ENCODE measurements around the gene RGS7. TPM values are rescaled to one million over a fixed set of nuclear protein-coding genes. Genes with fewer than 3 reads are reported as not detected.
"Not testable (repeated sequence)": the region's sequence is repeated elsewhere in the genome, so short reads cannot be mapped to it uniquely, and the experiment has no call there.

RGS7 gene
- total RNA-seq, 1 donor from 2014 or later = not detected

DNA sequence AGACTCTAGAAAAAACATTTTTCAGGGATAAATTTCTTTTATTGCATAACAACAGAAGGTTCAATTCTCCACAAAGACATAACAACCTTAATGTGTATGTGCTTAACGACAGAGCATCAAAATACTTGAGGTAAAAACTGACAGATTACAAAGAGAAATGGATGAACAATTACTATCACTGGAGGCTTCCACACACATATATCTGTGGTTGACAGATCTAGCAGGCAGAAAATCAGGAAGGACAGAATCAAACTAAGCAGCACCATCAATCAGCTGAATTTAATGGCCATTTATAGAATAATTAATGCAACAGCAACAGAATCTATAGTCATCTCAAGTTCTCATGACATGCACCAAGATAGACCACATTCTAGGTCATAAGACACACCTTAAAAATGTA lies 439.0 kb downstream of the RGS7 start:
- no peak for DNase-seq (ENCODE audit: low read depth)

DNA sequence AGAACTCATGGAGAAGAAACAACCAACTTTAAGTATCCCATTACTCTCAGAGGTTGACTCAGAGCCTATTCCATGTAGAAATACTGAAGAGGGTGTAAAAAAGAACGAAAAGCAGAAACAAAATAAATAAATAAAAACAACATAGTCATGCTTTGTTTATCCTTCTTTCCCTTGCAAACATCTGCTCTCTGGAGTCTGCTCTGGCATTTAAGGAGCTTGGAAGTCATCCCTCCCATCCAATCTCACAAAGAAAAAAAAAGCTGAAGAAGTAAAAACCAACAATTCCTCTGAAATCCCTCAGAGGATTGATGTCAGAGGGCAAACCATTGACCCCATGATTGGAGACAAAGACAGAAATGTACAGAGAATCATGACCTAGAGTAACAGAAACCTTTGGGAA lies 442.5 kb downstream of the RGS7 start:
- DNase-seq (ENCODE audit: low read depth) = no peak

DNA sequence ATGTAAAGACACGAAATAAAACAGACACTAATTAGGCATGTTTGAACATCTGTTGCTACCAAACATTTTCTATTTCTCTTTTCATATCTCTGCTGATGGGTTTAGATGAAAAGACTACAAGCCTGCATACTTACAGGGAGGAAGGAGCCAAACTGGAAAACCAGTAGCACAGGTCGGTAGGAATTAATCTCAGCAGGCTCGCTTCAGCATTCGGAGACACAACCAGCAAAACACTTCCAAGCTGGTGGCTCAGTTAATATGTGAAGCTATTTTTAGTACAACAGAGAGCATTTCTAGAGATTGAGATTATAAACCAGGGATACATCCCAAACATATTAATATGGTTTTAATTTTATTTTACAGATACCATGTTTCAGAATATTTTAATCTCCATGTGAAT lies 444.2 kb downstream of the RGS7 start:
- no peak for DNase-seq (ENCODE audit: low read depth)

DNA sequence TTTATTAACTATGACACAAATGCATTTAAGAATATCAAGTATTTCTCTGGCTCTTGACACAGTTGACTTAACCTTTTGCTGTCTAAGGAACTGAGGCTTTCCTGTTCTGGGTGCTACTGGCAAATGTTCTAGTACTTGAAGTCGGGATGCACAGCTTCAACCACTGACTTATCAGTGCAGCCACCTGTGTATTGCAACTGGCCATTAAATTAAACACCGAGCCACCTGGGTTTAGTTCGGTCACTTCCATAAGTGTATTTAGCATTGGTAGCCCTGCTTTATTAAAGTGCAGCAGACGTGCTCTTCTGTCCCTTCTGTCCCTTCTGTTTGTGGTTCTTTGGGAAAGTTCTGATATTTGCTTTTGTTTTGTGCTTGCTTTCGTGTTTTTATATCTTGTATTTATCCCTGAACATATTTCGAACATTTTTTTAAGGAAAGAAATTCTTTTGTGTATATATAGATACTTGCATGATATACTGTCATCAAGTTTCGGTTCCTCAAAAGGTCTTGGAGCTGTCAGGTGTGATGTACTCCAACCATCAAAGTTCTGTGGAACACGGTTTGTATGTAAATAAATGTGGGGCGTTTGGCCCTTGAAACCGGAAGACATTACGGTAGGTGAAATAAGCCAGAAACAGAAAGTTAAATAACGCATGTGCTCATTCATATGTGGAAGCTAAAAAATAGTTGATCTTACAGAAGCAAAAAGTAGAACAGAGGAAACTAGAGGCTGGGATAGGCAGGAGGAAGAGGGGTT lies 447.1 kb downstream of the RGS7 start:
- no peak for DNase-seq (ENCODE audit: low read depth)

DNA sequence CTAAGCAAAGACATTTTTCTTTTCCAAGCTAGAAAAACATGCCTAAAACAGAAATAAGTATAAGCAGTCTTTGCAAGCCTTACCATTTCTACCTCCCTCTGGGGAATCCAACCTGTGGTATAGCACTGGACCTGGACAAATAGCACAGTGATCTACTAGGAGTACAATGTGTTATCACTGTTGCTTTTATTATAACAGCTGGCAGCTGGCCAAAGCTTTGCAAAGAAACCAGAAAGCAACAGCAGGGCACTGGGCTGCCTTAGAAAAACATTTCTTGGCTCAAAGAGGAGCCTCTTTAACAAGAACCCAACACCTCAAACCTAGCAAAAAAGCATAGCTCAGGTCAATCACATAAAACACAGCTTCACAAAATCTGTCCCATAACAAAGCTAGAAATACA lies 450.5 kb downstream of the RGS7 start:
- no peak for DNase-seq (ENCODE audit: low read depth)

DNA sequence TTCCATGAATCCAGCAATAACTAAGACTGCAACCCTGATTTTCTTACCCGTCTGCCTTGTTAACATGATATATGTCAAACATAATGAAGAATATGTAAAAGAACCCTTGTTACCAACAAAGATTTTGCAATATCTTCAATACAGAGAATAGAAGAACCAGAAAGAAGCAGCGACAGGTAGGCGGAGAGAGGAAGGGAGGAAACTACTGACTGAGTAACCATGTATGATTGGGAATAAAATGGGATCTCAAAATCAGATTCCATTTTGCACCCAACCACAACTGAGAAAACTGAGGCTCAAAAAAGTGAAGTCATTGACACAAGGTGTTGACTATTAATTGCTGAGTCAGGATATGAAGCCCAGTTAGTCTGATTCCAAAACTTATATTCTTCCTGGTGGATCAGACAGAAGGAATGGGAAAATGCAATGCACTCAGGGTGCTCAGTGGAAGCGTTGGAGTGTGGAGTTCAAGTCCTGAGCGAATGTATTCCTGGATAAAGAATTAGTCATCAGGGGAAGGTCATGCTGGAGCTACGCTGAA lies 451.7 kb downstream of the RGS7 start:
- no peak for DNase-seq (ENCODE audit: low read depth)

DNA sequence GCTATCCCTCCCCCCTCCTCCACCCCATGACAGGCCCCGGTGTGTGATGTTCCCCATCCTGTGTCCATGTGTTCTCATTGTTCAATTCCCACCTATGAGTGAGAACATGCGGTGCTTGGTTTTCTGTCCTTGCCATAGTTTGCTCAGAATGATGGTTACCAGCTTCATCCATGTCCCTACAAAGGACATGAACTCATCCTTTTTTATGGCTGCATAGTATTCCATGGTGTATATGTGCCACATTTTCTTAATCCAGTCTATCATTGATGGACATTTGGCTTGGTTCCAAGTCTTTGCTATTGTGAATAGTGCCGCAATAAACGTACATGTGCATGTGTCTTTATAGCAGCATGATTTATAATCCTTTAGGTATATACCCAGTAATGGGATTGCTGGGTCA lies 461.6 kb downstream of the RGS7 start:
- DNase-seq (ENCODE audit: low read depth) = not testable (repeated sequence)

DNA sequence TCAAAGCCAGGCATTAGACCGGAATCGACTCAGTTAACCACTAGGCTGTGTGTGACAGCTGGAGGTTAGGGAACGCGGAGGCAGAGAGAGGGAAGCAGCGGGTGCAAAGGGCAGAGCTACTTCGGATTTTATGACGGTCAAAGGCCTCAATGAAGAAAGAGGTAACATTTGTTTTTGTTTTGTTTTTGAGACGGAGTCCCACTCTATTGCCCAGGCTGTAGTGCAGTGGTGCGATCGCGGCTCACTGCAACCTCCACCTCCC lies 468.3 kb downstream of the RGS7 start:
- DNase-seq (ENCODE audit: low read depth) = no peak

DNA sequence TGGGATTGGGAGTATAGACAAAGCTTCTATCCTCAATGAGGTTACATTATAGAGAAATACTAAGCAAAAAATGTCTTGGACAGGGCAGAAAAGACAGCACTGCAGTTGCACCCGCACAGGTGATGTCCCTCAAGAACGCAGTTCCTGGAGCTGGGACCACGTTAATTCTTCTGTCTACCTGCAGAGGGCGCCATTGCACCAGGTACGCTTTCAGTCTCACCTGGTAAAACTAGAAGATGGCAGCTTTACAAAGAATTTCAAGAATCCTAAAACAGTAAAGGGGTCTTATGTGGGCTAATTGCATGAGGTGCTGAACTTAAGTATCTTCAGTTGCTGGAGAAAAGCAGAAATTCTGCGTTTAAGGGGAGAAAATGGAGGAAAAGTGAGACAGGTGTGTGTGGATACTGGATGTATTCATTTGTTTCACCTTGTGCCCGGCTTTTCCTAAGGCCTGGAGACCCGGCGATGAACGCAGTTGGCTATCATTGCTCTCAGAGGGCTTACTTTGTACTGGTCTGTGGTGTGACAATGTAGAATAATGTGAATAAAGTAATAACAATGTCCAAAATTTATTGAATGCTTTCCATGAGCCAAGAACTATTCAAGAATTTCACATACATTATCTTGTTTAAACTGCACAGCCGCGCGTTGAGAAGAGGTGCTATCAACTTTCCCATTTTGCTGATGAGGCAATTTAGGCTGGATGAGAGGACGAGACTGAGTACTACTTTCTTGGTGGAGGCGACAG lies 468.8 kb downstream of the RGS7 start:
- peak; percentile 22 for DNase-seq (ENCODE audit: low read depth)

DNA sequence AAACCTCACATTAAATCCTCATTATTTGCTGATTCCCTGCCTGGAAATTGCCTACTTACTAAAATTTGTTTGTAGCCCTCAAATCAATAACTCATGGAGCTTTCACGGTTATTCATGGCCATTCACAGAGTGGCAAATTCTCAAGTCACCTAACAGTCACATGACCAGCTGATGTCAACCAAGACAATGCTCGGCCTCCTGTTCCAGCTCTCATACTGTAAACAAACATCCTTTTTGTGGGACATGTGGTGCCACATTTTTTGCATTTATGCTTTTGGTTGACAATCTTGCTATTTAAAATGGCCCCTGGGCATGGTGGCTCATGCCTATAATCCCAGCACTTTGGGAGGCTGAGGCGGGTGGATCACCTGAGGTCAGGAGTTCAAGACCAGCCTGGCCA lies 473.5 kb downstream of the RGS7 start:
- DNase-seq (ENCODE audit: low read depth) = no peak

DNA sequence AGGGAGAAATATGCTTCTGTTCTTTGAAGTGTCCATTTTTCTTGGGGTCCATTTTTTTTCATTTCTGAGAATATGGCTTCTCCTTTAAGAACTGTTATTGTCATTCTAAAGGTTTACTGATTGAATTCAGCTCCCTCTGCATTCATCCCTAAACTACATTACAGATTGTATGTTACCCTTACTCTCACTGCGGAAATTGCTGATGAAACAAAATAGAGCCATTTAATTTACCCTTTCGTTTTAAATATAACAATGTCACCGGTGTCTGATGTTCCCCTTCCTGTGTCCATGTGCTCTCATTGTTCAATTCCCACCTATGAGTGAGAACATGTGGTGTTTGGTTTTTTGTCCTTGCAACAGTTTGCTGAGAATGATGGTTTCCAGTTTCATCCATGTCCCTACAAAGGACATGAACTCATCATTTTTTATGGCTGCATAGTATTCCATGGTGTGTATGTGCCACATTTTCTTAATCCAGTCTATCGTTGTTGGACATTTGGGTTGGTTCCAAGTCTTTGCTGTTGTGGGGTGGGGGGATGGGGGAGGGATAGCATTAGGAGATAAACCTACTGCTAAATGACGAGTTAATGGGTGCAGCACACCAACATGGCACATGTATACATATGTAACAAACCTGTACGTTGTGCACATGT lies 474.2 kb downstream of the RGS7 start:
- DNase-seq (ENCODE audit: low read depth) = not testable (repeated sequence)

DNA sequence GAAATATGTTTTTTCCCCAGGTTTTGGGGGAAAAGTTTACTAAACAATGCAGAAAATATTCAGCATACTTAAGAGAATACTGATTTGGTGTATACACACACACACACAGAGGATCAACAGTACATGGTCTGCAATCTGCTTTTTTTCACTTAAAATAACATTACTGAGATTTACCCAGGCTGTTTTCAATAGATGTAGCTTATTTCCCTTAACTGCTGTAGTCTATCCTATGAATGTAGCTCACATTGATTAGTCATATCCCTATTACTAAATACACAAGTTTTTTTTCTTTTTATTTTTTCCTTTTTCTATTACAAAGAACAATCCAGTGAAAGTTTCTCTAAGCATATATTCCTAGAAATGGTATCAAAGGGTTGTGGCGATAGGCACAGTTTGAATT lies 478.4 kb downstream of the RGS7 start:
- peak; percentile 15 for DNase-seq (ENCODE audit: low read depth)

DNA sequence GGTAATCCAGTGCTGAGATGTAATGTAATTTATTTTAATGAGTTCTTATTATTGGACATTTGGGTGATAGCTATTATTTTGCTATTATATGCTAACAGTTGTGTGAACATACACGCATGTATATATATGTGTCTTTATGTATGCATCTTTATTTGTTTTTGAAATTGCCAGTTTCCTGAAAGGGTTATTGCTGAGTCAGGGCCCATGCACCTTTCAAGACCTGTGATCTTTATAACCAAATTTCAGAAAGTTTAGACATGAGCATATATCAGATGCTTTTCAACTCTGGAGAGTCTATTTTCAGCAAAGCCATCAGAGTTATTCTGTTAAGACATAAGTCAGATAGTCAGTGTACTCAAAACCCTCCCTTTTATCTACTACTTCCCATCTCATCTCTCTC lies 479.4 kb downstream of the RGS7 start:
- DNase-seq (ENCODE audit: low read depth) = no peak

DNA sequence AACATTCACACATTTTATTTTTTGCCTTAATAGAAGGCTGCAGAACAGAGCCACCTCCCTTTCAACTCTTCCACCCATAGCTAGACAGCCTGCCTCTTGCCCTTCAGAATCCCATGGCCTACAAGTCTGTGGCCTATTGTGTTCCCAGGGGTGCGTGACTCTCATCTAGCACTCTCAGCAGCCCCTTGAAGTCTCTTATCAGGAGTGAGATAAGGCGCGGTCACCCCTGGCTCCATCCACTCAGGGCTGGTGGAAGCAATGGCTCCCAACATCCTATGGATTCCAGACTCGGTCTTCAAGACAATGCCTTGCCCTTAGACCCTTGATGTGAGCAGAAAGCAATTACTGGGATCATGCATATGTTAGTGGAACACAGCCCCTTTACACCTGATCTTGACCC lies 480.9 kb downstream of the RGS7 start:
- DNase-seq (ENCODE audit: low read depth) = no peak

DNA sequence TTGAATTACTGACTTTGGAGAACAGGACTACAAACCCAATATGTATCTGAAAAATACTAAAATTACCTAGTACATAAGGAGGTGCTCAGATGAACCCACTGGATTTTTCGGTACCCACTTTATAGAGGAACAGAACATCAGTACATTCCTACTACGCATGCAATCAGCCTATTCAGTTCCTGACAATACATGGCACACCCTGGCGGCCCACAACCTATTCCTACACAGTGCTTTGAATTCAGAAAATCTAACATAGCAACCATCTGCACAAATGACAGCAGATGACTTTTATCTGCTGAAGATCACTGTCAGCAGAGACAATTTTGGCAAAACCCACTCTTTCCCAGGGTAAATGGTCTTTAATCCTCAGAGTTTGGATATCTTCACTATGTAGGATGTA lies 487.9 kb downstream of the RGS7 start:
- DNase-seq (ENCODE audit: low read depth) = no peak

DNA sequence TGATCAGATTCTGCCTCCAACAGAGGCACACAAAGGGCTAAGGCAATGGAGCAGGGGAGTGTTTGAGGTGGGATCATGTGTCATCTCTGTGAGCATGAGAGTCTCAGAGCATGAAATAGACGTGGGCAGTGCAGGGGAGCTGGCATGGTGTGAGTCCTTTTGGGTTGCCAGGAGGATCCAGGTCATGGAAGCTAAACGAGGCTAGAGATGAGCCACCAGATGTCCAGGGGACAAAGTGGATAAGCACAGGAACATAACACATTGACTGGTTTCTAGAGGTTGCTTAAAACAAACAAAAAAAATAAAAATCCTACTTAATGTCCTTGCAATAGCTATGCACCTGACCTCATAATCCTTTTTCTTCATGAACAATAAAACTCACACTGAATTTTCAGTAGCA lies 490.3 kb downstream of the RGS7 start:
- no peak for DNase-seq (ENCODE audit: low read depth)

DNA sequence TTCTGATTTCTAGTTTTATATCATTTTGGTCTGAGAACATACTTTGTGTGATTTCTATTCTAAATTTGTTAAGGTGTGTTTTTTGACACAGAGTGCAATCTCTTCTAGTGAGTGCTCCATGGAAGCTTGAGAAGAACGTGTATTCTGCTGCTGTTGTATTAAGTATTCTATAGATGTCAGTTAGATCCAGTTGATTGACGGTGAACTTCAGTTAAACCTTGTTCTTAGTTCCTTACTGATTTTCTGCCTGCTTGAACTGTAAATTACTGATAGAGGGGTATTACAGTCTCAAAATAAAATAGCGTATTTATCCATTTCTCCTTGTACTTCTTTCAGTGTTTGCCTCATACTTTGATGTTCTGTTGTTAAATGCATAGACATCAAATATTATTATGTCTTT lies 497.0 kb downstream of the RGS7 start:
- no peak for DNase-seq (ENCODE audit: low read depth)

DNA sequence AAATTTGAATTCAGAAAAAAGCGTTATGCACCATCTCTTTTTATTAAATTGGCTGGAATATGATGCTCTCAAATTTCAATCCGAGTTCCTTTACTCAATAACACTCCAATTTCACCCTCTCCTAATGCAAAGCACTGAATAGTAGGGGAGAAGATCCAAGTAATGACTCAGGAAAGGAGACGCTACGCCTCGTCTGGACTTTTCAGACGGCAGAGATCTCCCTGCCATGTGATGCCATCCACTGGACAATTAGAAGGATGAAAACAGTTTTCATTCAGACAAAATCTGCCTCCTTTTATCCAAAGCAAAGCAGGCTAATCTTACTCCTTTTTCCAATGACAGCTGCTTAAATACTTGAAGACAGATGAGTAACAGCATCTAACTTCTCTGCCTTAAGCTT lies 502.6 kb downstream of the RGS7 start:
- no peak for DNase-seq (ENCODE audit: low read depth)

DNA sequence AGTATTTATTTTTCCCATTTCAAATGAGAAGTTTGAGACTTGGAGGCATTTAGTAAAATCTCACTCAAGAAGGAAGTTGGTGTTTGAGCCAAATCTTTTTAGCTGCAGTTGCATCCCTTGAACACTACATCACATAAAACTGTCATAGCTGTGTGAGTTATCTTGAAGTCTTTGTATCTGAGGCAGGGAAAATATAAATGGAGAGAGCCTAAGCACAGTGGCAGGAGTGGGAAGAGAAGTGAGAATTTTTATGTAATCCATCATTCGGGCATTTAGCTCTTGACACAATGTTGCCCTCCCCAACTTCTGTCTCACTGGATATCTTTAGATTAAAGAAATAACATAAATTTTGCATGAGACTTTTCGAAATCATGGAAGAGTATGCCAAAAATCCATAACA lies 509.7 kb downstream of the RGS7 start:
- DNase-seq (ENCODE audit: low read depth) = no peak

DNA sequence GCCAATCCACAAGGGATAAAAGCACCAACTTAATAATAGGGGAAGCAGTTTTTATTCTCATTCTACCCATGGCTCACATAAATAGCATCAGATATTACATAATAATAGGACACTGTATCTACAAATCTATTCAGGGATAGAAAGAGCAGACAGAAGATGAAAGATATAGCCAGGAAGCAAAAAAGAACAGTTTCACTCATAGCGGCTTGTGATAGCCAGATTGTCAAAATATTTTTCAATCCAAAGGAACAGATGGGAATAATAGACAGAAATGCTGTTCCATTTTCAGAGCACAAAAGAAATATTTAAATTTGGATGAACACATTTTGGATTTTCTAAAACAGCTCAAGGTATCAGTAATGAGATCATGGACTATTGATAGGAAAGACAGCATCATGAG lies 512.5 kb downstream of the RGS7 start:
- no peak for DNase-seq (ENCODE audit: low read depth)

DNA sequence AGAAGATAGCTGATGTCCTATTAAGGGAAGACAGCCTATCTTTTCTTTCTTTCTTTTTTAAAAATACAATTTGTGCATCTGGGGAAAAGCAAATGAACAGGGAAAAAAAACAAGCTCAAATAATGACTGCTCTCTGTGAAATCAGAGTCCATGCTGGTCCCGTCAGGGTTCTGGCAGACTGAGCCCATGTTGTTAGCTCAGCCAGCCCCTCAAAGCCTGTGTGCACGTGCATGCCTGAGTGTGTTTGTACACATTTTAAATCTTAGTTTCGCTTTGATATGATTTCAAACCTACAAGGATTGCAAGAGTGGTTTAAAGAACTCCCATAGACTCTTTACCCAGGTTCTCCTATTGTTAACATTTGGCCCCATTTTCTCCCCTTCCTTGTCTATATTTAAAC lies 513.2 kb downstream of the RGS7 start:
- no peak for DNase-seq (ENCODE audit: low read depth)

DNA sequence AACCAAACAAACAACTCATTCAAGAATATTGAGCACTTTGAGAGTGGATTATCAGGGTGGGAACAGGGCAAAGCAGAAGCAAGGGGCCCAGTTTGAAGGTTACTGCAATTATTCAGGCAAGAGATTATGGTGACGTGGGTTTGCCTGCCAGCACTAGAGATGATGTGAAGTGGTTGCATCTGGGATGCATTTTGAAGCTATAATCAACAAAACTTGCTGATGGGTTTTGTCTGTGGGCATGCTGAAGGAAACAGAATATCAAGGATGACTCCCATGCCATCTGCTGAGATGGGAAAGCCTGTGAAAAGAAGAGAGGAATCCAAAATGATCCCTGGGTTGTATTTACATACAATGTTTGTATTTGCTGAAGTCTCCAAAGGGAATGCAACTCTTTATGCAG lies 520.7 kb downstream of the RGS7 start:
- no peak for DNase-seq (ENCODE audit: low read depth)

DNA sequence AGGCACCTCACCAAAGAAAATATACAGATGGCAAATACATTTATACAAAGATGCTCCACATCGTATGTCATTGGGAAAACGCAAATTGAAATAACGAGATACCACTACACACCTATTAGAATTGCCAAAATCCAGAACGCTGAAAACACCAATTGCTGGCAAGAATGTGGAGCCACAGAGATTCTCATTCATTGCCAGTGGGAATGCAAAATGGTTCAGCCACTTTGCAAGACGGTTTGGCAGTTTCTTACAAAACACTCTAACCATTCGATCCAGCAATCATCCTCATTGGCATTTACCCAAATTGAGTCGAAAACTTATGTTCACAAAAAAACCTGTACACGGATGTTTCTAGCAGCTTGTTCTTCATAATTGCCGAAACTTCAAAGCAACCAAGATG lies 521.7 kb downstream of the RGS7 start:
- DNase-seq (ENCODE audit: low read depth) = no peak

All from renal cortical epithelial cell (primary cell).